CD14-positive monocyte (primary cell): ENCODE results near the gene OTUD3. TPM values are rescaled to one million over a fixed set of nuclear protein-coding genes. Genes with fewer than 3 reads are reported as not detected.

Experiments
- DNase-seq, 3 donors: peaks; one replicate each; pipeline ENCODE4 v3.0.0-alpha.2; 2011 to 2022
- H2AFZ ChIP-seq: 2 replicates; pipeline ENCODE4 v1.6.0; 2012; ENCODE audit warnings: mild to moderate bottlenecking, low read depth, low read length, inconsistent platforms; ENCODE audit not compliant: insufficient read depth, poor library complexity, severe bottlenecking
- H3K27ac ChIP-seq, 2 donors: 1 replicate in 1 of 2; 2 replicates in 1 of 2; pipeline ENCODE4 v1.5.1; 2012 to 2013; ENCODE audit warnings: low read length in 2 of 2, control low read depth in 1 of 2, inconsistent platforms in 1 of 2, low read depth in 1 of 2, mild to moderate bottlenecking in 1 of 2
- H3K27me3 ChIP-seq, 2 donors: one replicate each; pipeline versions ENCODE4 v1.6.0 to v1.6.1; 2011 to 2013; ENCODE audit warnings: low read length in 2 of 2; ENCODE audit not compliant: control insufficient read depth in 2 of 2, insufficient read depth in 2 of 2
- H3K36me3 ChIP-seq, 2 donors: replicated peaks in 1 of 2; 1 replicate in 1 of 2; 2 replicates in 1 of 2; pipeline versions ENCODE4 v1.5.1 to v1.6.1; 2012 to 2013; ENCODE audit warnings: low read length in 2 of 2, control low read depth in 1 of 2, inconsistent platforms in 1 of 2, mild to moderate bottlenecking in 1 of 2; ENCODE audit not compliant: insufficient read depth in 2 of 2, control insufficient read depth in 1 of 2
- H3K4me1 ChIP-seq, 2 donors: 1 replicate in 1 of 2; 2 replicates in 1 of 2; pipeline versions ENCODE4 v1.5.1 to v1.6.1; 2012 to 2013; ENCODE audit warnings: low read length in 2 of 2, control low read depth in 1 of 2, inconsistent platforms in 1 of 2, mild to moderate bottlenecking in 1 of 2, moderate library complexity in 1 of 2; ENCODE audit not compliant: insufficient read depth in 2 of 2, control insufficient read depth in 1 of 2
- H3K4me2 ChIP-seq: replicated peaks from 2 replicates; pipeline ENCODE3; 2012; ENCODE audit warnings: low read length, moderate library complexity, mild to moderate bottlenecking; ENCODE audit not compliant: poor library complexity, severe bottlenecking; ENCODE audit errors: extremely low read depth
- H3K4me3 ChIP-seq, 3 experiments: fragments of 200-600 bp in 1 of 3; sonication (generic) in 1 of 3; replicated peaks in 1 of 3; 1 replicate in 2 of 3; 2 replicates in 1 of 3; pipeline ENCODE4 v1.5.1; 2011 to 2013; ENCODE audit warnings: low read length in 3 of 3, mild to moderate bottlenecking in 3 of 3, control low read depth in 2 of 3, low read depth in 2 of 3, inconsistent platforms in 1 of 3, moderate library complexity in 1 of 3
- H3K79me2 ChIP-seq: 2 replicates; pipeline ENCODE4 v1.6.0; 2012; ENCODE audit warnings: mild to moderate bottlenecking, control low read depth, inconsistent platforms, low read length, moderate library complexity; ENCODE audit not compliant: insufficient read depth
- H3K9ac ChIP-seq: 2 replicates; pipeline ENCODE4 v1.6.0; 2017; ENCODE audit warnings: low read length, mild to moderate bottlenecking; ENCODE audit not compliant: insufficient read depth, poor library complexity, severe bottlenecking
- H3K9me3 ChIP-seq, 2 donors: replicated peaks in 1 of 2; 1 replicate in 1 of 2; 2 replicates in 1 of 2; pipeline versions ENCODE4 v1.5.1 to v1.6.1; 2012 to 2013; ENCODE audit warnings: low read length in 2 of 2, control low read depth in 1 of 2; ENCODE audit not compliant: control insufficient read depth in 1 of 2, insufficient read depth in 1 of 2
- H4K20me1 ChIP-seq: 2 replicates; pipeline ENCODE4 v1.6.0; 2012; ENCODE audit warnings: mild to moderate bottlenecking, low read length, control low read depth, moderate library complexity; ENCODE audit not compliant: insufficient read depth
- H3K27ac Mint-ChIP-seq, 7 donors: one replicate each; pipeline ENCODE4 v1.8.0; 2020; ENCODE audit warnings: mild to moderate bottlenecking in 7 of 7, mixed read lengths in 7 of 7, moderate library complexity in 6 of 7, inconsistent platforms in 2 of 7
- H3K27me3 Mint-ChIP-seq, 3 donors: one replicate each; pipeline ENCODE4 v1.8.0; 2021 to 2022; ENCODE audit warnings: low read depth in 3 of 3, mild to moderate bottlenecking in 3 of 3, mixed read lengths in 3 of 3, moderate library complexity in 3 of 3, inconsistent platforms in 1 of 3
- H3K36me3 Mint-ChIP-seq, 2 donors: one replicate each; pipeline ENCODE4 v1.8.0; 2020; ENCODE audit warnings: mixed read lengths in 2 of 2, inconsistent platforms in 1 of 2, mild to moderate bottlenecking in 1 of 2
- H3K4me1 Mint-ChIP-seq: one replicate; pipeline ENCODE4 v1.8.0; 2020; ENCODE audit warnings: mild to moderate bottlenecking, mixed read lengths
- H3K4me3 Mint-ChIP-seq, 2 donors: one replicate each; pipeline ENCODE4 v1.8.0; 2020; ENCODE audit warnings: mild to moderate bottlenecking in 2 of 2, mixed read lengths in 2 of 2, moderate library complexity in 1 of 2
- H3K9me3 Mint-ChIP-seq, 7 donors: one replicate each; pipeline ENCODE4 v1.8.0; 2020 to 2022; ENCODE audit warnings: mixed read lengths in 7 of 7, mild to moderate bottlenecking in 6 of 7, moderate library complexity in 6 of 7, inconsistent platforms in 2 of 7
- CTCF ChIP-seq: fragments of 200-600 bp; IDR thresholded peaks from one replicate; pipeline ENCODE4 v1.8.0; 2022; ENCODE audit warnings: antibody characterized with exemption, mild to moderate bottlenecking
- WGBS: methylation state at CpG from one replicate; pipeline ENCODE4 v1.1.5; 2013; ENCODE audit warnings: missing lambda C conversion rate; ENCODE audit not compliant: insufficient coverage; 5-methylcytosine and 5-hydroxymethylcytosine counted together
- intact Hi-C, 2 donors: fragments of 100-400 bp; cut with micrococcal nuclease; formaldehyde crosslinking; loops; one replicate each; pipeline versions ENCODE4 v1.15.0 to v1.15.1; 2023
- polyA plus RNA-seq, 3 donors: library from polyadenylated mRNA; depleted of rRNA in 1 of 3; unstranded in 2 of 3; stranded (reverse) in 1 of 3; fragments of 300-500 nt in 2 of 3; fragments of >200 nt in 1 of 3; fragmentation: Illumina TruSeq in 2 of 3; gene quantifications; 1 replicate in 2 of 3; 2 replicates in 1 of 3; pipeline ENCODE4 v1.2.3, GENCODE V29; 2012 to 2021

Gene OTUD3
- polyA plus RNA-seq, 3 donors = 0.05 to 3.8 (median 1.2) TPM

GRCh38 chr1:19901653-19902052 is 19.5 kb downstream of the OTUD3 start:
- H3K27ac ChIP-seq = no peak overlapping the region
- no peaks in the 10 kb centered on the region for H4K20me1 ChIP-seq
- H3K36me3 Mint-ChIP-seq = peaks cover 63 to 77% of the 10 kb centered on the region in 2 donors
- no peaks in the 10 kb centered on the region for H3K9me3 ChIP-seq
- TF ChIP-seq CTCF = no peak
- H3K4me3 ChIP-seq = no peak overlapping the region
- H3K4me3 Mint-ChIP-seq = no peak overlapping the region
- H3K79me2 ChIP-seq = no peaks in the 10 kb centered on the region
- no peak overlapping the region for H2AFZ ChIP-seq
- H3K9ac ChIP-seq = no peak overlapping the region
- H3K4me1 ChIP-seq = no peaks in the 10 kb centered on the region
- WGBS = no CpG with 5 or more reads among the region's 1 CpG
- DNase-seq = no peak
- intact Hi-C loops = no loop called here
- H3K9me3 Mint-ChIP-seq = no peaks in the 10 kb centered on the region
- no peaks in the 10 kb centered on the region for H3K27me3 Mint-ChIP-seq
- no peak overlapping the region for H3K4me2 ChIP-seq
- no peak overlapping the region for H3K27ac Mint-ChIP-seq
- H3K27me3 ChIP-seq = no peaks in the 10 kb centered on the region
- peaks cover 51 to 88% of the 10 kb centered on the region in 2 donors for H3K36me3 ChIP-seq
- H3K4me1 Mint-ChIP-seq = no peaks in the 10 kb centered on the region

- no peak for DNase-seq
- no peak overlapping the region for H3K4me3 Mint-ChIP-seq
- no peaks in the 10 kb centered on the region for H3K9me3 Mint-ChIP-seq
- H3K27ac Mint-ChIP-seq = no peak overlapping the region
- H3K36me3 Mint-ChIP-seq = peaks cover 74 to 82% of the 10 kb centered on the region in 2 donors
- Histone ChIP-seq H3K27me3 (no peaks in the 10 kb centered on the region), H3K4me2 (no peak overlapping the region), H3K4me1 (no peaks in the 10 kb centered on the region), H3K9ac (no peak overlapping the region), H4K20me1 (no peaks in the 10 kb centered on the region), H3K36me3 (peaks cover 66 to 89% of the 10 kb centered on the region in 2 donors), H3K9me3 (no peaks in the 10 kb centered on the region), H3K79me2 (no peaks in the 10 kb centered on the region), H2AFZ (no peak overlapping the region), H3K4me3 (no peak overlapping the region), H3K27ac (no peak overlapping the region)
- intact Hi-C loops = no loop called here
- no peaks in the 10 kb centered on the region for H3K27me3 Mint-ChIP-seq
- no peak for TF ChIP-seq CTCF
- 98% methylated on average over 7 of the region's 7 CpGs for WGBS
- no peaks in the 10 kb centered on the region for H3K4me1 Mint-ChIP-seq
These were observed 21.4 kb downstream of the OTUD3 start for GRCh38 chr1:19903621-19904020.
